HG02970 (cell line): ENCODE results near the gene NOL4L.

ENCODE experiments used
- ATAC-seq: cut with Tn5 transposase; IDR thresholded peaks from one replicate; pipeline ENCODE4 v1.9.1; 2021; ENCODE audit warnings: mild to moderate bottlenecking, moderate library complexity, moderate number of reproducible peaks; ENCODE audit not compliant: unreplicated experiment, low FRiP score

NOL4L gene

GRCh38 chr20:32614303-32614702, 29.2 kb upstream of the NOL4L start:
- ATAC-seq, result no peak

- no peak for ATAC-seq
Measured at GRCh38 chr20:32613192-32614053, 28.3 kb upstream of the NOL4L start.

GRCh38 chr20:32612351-32613191, 27.4 kb upstream of the NOL4L start:
- no peak for ATAC-seq

GRCh38 chr20:32611868-32612267, 26.7 kb upstream of the NOL4L start:
- no peak for ATAC-seq

- ATAC-seq, result no peak
Measured at GRCh38 chr20:32611286-32611685, 26.2 kb upstream of the NOL4L start.

- no peak for ATAC-seq
Measured at GRCh38 chr20:32610472-32611218, 25.5 kb upstream of the NOL4L start.

GRCh38 chr20:32609993-32610392, 24.9 kb upstream of the NOL4L start:
- no peak for ATAC-seq

GRCh38 chr20:32609111-32609773, 24.1 kb upstream of the NOL4L start:
- no peak for ATAC-seq

GRCh38 chr20:32608664-32609015, 23.5 kb upstream of the NOL4L start:
- ATAC-seq, result no peak

- ATAC-seq, result no peak
Measured at GRCh38 chr20:32607727-32608663, 22.9 kb upstream of the NOL4L start.

GRCh38 chr20:32607324-32607723, 22.2 kb upstream of the NOL4L start:
- ATAC-seq, result no peak

GRCh38 chr20:32606790-32607189, 21.7 kb upstream of the NOL4L start:
- no peak for ATAC-seq

GRCh38 chr20:32606107-32606506, 21.0 kb upstream of the NOL4L start:
- ATAC-seq, result no peak

GRCh38 chr20:32605167-32605656, 20.1 kb upstream of the NOL4L start:
- no peak for ATAC-seq

- no peak for ATAC-seq
Measured at GRCh38 chr20:32603046-32603726, 18.1 kb upstream of the NOL4L start.

GRCh38 chr20:32602273-32602672, 17.1 kb upstream of the NOL4L start:
- ATAC-seq, result no peak

GRCh38 chr20:32600681-32601237, 15.6 kb upstream of the NOL4L start:
- ATAC-seq, result no peak

GRCh38 chr20:32599783-32600340, 14.7 kb upstream of the NOL4L start:
- ATAC-seq, result no peak
